HG02981 (cell line): ENCODE measurements around the gene SOCS1.

Source experiments
- ATAC-seq: cut with Tn5 transposase; IDR thresholded peaks from one replicate; pipeline ENCODE4 v1.9.1; 2021; ENCODE audit warnings: mild to moderate bottlenecking, moderate library complexity; ENCODE audit not compliant: unreplicated experiment

The SOCS1 gene

DNA sequence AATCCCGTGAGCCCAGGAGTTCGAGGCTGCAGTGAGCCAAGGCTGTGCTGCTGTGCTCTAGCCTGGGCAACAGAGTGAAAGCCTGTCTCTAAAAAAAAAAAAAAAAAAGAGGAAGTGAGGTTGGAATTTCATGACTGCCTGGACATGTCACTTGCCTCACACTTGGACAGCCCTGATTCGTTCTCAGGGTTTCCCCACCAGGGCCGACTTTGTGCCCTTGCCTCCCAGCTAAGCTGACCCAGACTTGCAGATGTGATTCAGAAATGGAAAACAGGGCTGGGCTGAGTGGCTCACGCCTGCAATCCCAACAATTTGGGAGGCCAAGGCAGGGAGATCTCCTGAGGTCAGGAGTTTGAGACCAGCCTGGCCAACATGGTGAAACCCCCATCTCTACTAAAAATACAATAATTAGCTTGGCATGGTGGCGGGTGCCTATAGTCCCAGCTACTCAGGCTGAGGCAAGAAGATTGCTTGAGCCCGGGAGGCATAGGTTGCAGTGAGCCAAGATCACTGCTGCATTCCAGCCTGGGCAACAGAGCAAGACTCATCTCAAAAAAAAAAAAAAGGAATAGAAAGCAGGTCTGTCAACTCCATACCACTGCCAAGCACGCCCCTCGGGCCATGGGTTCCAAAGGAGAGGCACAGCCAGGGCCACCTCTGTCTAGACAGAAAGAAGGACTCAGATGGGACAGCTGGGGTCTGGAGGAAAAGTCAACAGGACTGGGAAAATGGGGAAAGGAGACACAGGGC lies 46.9 kb downstream of the SOCS1 start:
- no peak for ATAC-seq

DNA sequence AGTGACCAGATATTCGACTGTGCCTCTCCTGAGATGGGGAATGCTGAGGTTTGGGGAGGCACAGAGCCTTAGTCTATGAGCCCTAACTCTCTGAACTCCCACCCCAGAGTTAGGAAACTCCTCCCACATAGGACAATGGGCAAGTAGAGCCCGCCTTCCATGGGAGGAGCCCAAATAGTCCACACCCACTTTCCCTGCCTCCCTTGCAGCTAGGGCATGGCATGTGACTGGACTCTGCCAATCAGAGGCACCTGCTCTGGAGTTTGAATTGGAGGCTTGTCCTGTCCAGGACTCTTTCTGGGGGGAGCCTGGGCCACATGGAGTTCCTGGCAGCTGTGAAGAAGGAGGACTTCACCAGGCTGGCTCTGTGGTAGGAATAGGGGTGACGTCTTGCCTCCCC lies 48.4 kb downstream of the SOCS1 start:
- ATAC-seq, result no peak

DNA sequence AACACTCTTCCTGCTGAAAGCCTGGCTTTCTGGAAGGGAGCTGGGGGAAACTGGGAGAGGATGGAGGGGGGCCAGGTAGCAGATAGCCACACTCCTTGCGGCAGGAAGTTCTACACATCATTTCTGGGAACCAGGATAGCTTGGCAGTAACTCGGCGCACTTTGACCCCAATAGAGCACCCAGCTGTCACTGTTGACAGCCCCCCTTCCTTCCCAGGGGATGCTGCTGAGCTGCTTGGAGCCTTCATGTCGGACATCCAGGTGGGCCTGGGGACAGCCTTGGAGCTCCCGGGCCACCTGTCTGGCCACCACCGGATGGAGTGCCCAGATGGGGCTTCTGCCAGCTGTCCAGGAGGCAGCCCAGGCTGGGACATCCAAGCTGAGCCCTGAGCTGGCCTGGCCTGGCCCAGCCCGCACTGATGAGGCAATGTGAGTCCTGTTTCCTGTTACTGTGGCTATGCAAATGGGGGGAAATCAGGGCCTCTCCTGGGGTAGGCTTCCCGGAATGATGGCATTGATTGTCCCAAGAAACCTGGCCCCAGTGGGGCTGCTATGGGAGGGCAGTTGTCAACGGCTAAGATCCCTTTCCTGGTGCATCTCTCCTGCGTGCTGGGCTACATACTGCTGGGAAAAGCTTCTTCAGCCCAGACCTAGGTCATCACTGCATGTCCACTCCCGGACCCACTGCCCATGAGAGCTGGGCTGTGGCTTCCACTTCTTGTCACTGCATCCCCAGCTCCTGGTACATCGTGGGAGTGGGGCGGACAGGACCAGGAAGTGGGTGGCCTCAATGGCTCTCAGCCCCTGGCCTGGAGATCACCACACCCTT lies 50.0 kb downstream of the SOCS1 start:
- ATAC-seq, result no peak

DNA sequence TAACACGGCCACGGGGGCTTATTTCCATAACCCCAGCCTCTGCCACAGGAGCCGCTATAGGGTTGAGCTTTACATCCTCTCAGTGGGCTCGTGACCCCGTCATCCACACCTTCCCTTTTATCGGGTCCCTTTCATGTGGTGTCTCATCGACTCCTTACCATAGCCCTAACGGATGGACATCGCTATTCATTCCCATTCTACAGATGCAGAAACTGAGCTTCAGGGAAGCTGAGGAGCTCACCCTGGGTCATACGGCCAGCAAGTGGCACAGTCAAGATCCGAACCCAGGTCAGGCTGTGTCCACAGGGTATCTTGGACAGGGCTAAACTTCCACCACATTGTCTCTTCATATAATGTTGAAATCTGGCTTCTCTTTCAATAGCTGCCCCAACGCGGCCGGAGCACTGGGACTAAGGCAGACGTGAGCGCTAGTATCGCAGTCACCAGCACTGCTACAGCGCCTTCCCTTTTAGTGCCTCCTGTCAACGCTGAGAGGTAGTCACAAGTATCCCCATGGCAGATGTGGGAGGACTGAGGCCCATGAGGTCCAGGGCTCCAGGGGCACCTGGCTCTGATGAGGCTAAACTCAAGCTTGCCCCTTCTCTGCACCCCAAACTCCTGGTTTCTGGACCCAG lies 50.8 kb downstream of the SOCS1 start:
- no peak for ATAC-seq

DNA sequence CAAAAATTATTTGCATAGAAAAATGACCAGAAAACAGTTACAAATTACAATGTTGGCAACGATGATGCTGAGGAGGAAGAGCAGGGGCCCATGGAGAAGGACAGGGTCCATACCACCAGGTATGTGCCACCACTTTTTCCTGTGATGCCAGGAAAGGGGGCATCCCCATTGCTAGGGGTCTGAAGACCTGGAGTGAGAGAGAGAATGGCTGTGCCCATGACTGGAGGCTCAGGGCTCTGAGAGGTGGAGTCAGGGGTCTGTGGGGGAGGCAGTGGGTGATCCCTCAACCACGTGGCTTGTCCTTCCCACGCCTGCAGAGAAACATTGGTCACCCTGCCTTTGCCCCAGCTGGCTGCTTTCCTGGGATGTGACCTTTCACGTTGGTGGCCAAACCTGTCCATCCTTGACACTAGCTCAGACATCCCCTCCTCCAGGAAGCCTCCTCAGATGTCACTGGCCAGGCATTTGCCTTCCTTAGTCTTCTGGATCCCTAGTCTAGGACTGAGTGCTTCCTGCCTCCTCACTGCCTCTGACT lies 51.4 kb downstream of the SOCS1 start:
- no peak for ATAC-seq
